ENCODE data around the gene NOL4L. TPM values are rescaled to one million over a fixed set of nuclear protein-coding genes. Genes with fewer than 3 reads are reported as not detected.

NOL4L gene
- total and polyA plus RNA-seq, 2 experiments from 2014 or later, result 38.8 to 39.2 TPM

- ATAC-seq (no peak), DNase-seq (ENCODE audit: low spot score) (no peak)
- Mint-ChIP-seq H3K4me3 (no peak overlapping the region), H3K9me3 (no peaks in the 10 kb centered on the region), H3K27me3 (ENCODE audit: insufficient read depth, low read depth, poor library complexity) (peaks cover 9% of the 10 kb centered on the region), H3K27ac (no peak overlapping the region), H3K36me3 (ENCODE audit: low read depth) (no peaks in the 10 kb centered on the region), H3K4me1 (peaks cover 21% of the 10 kb centered on the region)
- Histone ChIP-seq H3K27me3 (ENCODE audit: insufficient read depth) (no peaks in the 10 kb centered on the region), H3F3A (replicated peaks; ENCODE audit: low read depth) (peaks cover 16% of the 10 kb centered on the region; the same call in 1 of the 2 replicates), H3K4me1 (ENCODE audit: insufficient read depth) (peaks cover 28% of the 10 kb centered on the region), H3K36me3 (ENCODE audit: insufficient read depth) (no peaks in the 10 kb centered on the region; the same call in 1 of the 2 replicates), H3K4me3 (no peak overlapping the region), H3K27ac (ENCODE audit: low read depth) (no peak overlapping the region), H3K9me2 (ENCODE audit: insufficient read depth) (no peaks in the 10 kb centered on the region), H2AFZ (no peak overlapping the region), H3K79me2 (replicated peaks; ENCODE audit: insufficient read depth) (no peaks in the 10 kb centered on the region; the same call in 1 of the 2 replicates), H3K4me2 (no peak overlapping the region), H4K20me1 (replicated peaks; ENCODE audit: insufficient read depth) (no peaks in the 10 kb centered on the region)
- no peak for TF ChIP-seq JUNB (IDR thresholded peaks at IDR 0.05; ENCODE audit: unreplicated experiment)
- no peak for TF ChIP-seq ZNF114 (CRISPR knock-in tag; IDR thresholded peaks at IDR 0.05)
Measured at GRCh38 chr20:32573167-32573851, 11.8 kb downstream of the NOL4L start.

DNA sequence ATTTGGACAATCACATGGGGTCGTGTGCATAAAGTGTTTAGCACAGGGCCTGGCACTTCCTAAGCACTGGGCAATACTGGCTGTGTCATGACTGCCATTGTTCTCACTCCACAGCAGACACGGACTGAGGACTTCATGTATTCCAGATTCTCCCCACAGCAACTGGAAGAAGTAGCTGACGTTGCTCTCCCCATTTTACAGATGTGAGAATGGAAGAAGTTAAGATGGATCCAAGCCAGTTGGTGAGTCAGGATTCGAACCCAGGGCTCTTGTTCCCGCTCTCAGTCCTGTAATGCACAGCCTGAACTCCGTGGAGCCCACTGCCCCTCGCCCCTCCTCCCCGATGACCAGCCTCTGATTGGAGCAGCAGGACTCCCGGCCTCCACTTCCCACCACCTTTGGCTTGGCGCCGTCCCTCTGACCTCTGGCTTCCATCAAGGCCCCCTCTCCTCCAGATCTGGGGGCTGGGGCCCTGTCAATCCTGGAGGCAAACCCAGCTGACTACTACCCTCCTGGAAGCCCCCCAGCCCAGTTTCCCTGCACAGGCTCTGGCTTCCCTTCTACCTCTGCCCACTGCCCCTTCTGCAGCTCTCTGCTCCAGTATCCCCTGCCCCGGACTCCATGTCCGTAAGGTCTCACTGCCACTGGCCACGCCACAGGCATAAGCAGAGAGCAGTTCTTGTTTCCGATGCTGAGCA lies 12.7 kb downstream of the NOL4L start:
- Histone ChIP-seq H4K20me1 (replicated peaks; ENCODE audit: insufficient read depth) (no peaks in the 10 kb centered on the region), H3K4me2 (no peak overlapping the region), H3K4me3 (no peak overlapping the region), H3K27me3 (ENCODE audit: insufficient read depth) (no peaks in the 10 kb centered on the region), H3K4me1 (ENCODE audit: insufficient read depth) (peaks cover 28% of the 10 kb centered on the region), H3K36me3 (ENCODE audit: insufficient read depth) (no peaks in the 10 kb centered on the region; the same call in 1 of the 2 replicates), H3K9me2 (ENCODE audit: insufficient read depth) (peaks cover 7% of the 10 kb centered on the region; the same call in 1 of the 2 replicates), H3K79me2 (replicated peaks; ENCODE audit: insufficient read depth) (no peaks in the 10 kb centered on the region; the same call in 1 of the 2 replicates), H3K27ac (ENCODE audit: low read depth) (no peak overlapping the region), H2AFZ (no peak overlapping the region; the same call in 1 of the 2 replicates), H3F3A (replicated peaks; ENCODE audit: low read depth) (peaks cover 16% of the 10 kb centered on the region; the same call in 1 of the 2 replicates)
- no peaks in the 10 kb centered on the region for H3K9me3 Mint-ChIP-seq
- H3K36me3 Mint-ChIP-seq (ENCODE audit: low read depth), result no peaks in the 10 kb centered on the region
- peaks cover 21% of the 10 kb centered on the region for H3K4me1 Mint-ChIP-seq
- DNase-seq (ENCODE audit: low spot score), result no peak
- ATAC-seq, result no peak
- peaks cover 8% of the 10 kb centered on the region for H3K27me3 Mint-ChIP-seq (ENCODE audit: insufficient read depth, low read depth, poor library complexity)
- no peak overlapping the region for H3K27ac Mint-ChIP-seq
- no peak overlapping the region for H3K4me3 Mint-ChIP-seq
- TF ChIP-seq NANOG (IDR thresholded peaks at IDR 0.05; ENCODE audit: borderline replicate concordance), result no peak
- TF ChIP-seq POLR2AphosphoS5 (IDR thresholded peaks at IDR 0.05; ENCODE audit: low read depth), result no peak
- TF ChIP-seq REST (IDR thresholded peaks at IDR 0.05; ENCODE audit: unreplicated experiment), result no peak
- TF ChIP-seq JUNB (IDR thresholded peaks at IDR 0.05; ENCODE audit: unreplicated experiment), result no peak
- TF ChIP-seq, protein P1, sequence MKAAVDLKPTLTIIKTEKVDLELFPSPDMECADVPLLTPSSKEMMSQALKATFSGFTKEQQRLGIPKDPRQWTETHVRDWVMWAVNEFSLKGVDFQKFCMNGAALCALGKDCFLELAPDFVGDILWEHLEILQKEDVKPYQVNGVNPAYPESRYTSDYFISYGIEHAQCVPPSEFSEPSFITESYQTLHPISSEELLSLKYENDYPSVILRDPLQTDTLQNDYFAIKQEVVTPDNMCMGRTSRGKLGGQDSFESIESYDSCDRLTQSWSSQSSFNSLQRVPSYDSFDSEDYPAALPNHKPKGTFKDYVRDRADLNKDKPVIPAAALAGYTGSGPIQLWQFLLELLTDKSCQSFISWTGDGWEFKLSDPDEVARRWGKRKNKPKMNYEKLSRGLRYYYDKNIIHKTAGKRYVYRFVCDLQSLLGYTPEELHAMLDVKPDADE (IDR thresholded peaks at IDR 0.05), result no peak
- TF ChIP-seq EZH2 (IDR thresholded peaks at IDR 0.05; ENCODE audit: low read depth, unreplicated experiment), result no peak
- no peak for TF ChIP-seq STAT1 (IDR thresholded peaks at IDR 0.05; ENCODE audit: unreplicated experiment)
- TF ChIP-seq CREB1 (CRISPR knock-in tag; IDR thresholded peaks at IDR 0.05; ENCODE audit: low read depth), result no peak
- TF ChIP-seq EZH2phosphoT487 (IDR thresholded peaks at IDR 0.05; ENCODE audit: unreplicated experiment), result no peak
- TF ChIP-seq ZNF331 (CRISPR knock-in tag; IDR thresholded peaks at IDR 0.05; ENCODE audit: low read depth), result no peak
- no peak for TF ChIP-seq CTCF (conservative IDR thresholded peaks at IDR 0.05; ENCODE audit: low read depth in 2 of 2)

All from GM23338 (cell line).